SU-DHL-6 (cell line): ENCODE measurements around the gene SYT9.

ENCODE experiments used
- H2AFZ ChIP-seq: fragments of 200-600 bp; sonication (generic); 2 replicates; pipeline ENCODE4 v1.6.1; 2014; ENCODE audit warnings: low read depth, mild to moderate bottlenecking, moderate library complexity, mixed read lengths, antibody characterized with exemption, low read length; ENCODE audit not compliant: severe bottlenecking
- H3F3A ChIP-seq: fragments of 200-600 bp; shearing (Covaris generic); 2 replicates; pipeline ENCODE4 v1.6.0; 2016; ENCODE audit warnings: antibody characterized with exemption, mild to moderate bottlenecking; ENCODE audit not compliant: insufficient read depth
- H3K27ac ChIP-seq: fragments of 200-600 bp; sonication (generic); 2 replicates; pipeline ENCODE4 v1.5.1; 2016; ENCODE audit warnings: low read depth, mild to moderate bottlenecking, low read length, moderate library complexity, mixed read lengths
- H3K27me3 ChIP-seq: fragments of 200-600 bp; sonication (generic), shearing (Covaris generic); 2 replicates; pipeline ENCODE4 v1.6.0; 2014; ENCODE audit warnings: mild to moderate bottlenecking, low read length
- H3K36me3 ChIP-seq: fragments of 200-600 bp; sonication (generic); 2 replicates; pipeline ENCODE4 v1.6.1; 2014; ENCODE audit warnings: mild to moderate bottlenecking, low read length, mixed read lengths
- H3K4me2 ChIP-seq: fragments of 300-600, 200-600 bp; shearing (Covaris generic), sonication (generic); 2 replicates; pipeline ENCODE4 v1.6.0; 2014; ENCODE audit warnings: low read length, low read depth, mild to moderate bottlenecking; ENCODE audit not compliant: poor library complexity, severe bottlenecking
- H3K4me3 ChIP-seq: fragments of 200-600 bp; sonication (generic); 2 replicates; pipeline ENCODE4 v1.5.1; 2014; ENCODE audit warnings: antibody characterized with exemption, low read length, mild to moderate bottlenecking, mixed read lengths; ENCODE audit not compliant: insufficient read depth, poor library complexity, severe bottlenecking
- H3K79me2 ChIP-seq: fragments of 200-600 bp; sonication (generic); 2 replicates; pipeline ENCODE4 v1.6.1; 2014; ENCODE audit warnings: mild to moderate bottlenecking, low read length, moderate library complexity; ENCODE audit not compliant: insufficient read depth
- H3K9ac ChIP-seq: fragments of 200-600 bp; sonication (generic); 2 replicates; pipeline ENCODE4 v1.7.0; 2014; ENCODE audit warnings: mild to moderate bottlenecking, low read length
- H3K9me2 ChIP-seq: fragments of 200-600 bp; sonication (generic); replicated peaks from 2 replicates; pipeline ENCODE4 v1.6.1; 2014; ENCODE audit warnings: low read length; ENCODE audit not compliant: insufficient read depth
- H3K9me3 ChIP-seq: fragments of 200-600 bp; sonication (generic); 2 replicates; pipeline ENCODE4 v1.6.1; 2014; ENCODE audit warnings: low read length, mixed read lengths; ENCODE audit not compliant: insufficient read depth
- H4K20me1 ChIP-seq: fragments of 200-600 bp; sonication (generic); 2 replicates; pipeline ENCODE4 v1.6.1; 2014; ENCODE audit warnings: low read depth, mild to moderate bottlenecking, antibody characterized with exemption, low read length, moderate library complexity, mixed read lengths
- EZH2phosphoT487 ChIP-seq: fragments of 200-600 bp; sonication (generic), shearing (Covaris generic); conservative IDR thresholded peaks from 2 replicates; pipeline ENCODE4 v1.6.1; 2018; ENCODE audit warnings: mild to moderate bottlenecking, antibody characterized with exemption, low read length, moderate library complexity, mixed read lengths
- TF ChIP-seq, protein P1 (sequence below): fragments of 200-600 bp; sonication (generic); IDR thresholded peaks from one replicate; pipeline ENCODE4 v1.5.1; 2017; ENCODE audit warnings: antibody characterized with exemption, mild to moderate bottlenecking, low read length, moderate library complexity; ENCODE audit not compliant: insufficient read depth, poor library complexity, severe bottlenecking

SYT9 gene

DNA sequence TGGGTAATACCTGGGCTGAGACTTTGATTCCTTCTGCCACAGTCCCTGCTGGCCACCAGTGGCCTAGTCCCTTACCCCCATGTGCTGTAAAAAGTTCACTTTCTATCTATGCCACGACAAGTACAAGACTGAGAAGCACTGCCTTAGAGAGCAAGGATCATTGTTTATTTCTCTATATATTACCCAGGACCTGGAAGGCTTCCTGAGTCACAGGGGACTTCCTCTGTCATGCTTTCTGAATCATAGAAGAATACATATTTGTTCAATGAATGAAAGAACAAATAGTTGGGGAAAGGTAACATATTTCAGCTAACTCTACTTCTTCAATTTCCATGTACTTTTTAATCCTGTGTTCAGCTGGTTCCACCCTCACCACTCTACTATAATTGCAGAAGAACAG lies 5.5 kb upstream of the SYT9 start:
- H3F3A ChIP-seq = no peaks in the 10 kb centered on the region
- TF ChIP-seq, protein P1, sequence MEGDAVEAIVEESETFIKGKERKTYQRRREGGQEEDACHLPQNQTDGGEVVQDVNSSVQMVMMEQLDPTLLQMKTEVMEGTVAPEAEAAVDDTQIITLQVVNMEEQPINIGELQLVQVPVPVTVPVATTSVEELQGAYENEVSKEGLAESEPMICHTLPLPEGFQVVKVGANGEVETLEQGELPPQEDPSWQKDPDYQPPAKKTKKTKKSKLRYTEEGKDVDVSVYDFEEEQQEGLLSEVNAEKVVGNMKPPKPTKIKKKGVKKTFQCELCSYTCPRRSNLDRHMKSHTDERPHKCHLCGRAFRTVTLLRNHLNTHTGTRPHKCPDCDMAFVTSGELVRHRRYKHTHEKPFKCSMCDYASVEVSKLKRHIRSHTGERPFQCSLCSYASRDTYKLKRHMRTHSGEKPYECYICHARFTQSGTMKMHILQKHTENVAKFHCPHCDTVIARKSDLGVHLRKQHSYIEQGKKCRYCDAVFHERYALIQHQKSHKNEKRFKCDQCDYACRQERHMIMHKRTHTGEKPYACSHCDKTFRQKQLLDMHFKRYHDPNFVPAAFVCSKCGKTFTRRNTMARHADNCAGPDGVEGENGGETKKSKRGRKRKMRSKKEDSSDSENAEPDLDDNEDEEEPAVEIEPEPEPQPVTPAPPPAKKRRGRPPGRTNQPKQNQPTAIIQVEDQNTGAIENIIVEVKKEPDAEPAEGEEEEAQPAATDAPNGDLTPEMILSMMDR = no peak
- TF ChIP-seq EZH2phosphoT487 = no peak
- no peaks in the 10 kb centered on the region for H4K20me1 ChIP-seq
- no peaks in the 10 kb centered on the region for H3K9me2 ChIP-seq
- H3K27ac ChIP-seq = no peak overlapping the region
- H3K4me2 ChIP-seq = no peak overlapping the region
- no peaks in the 10 kb centered on the region for H3K79me2 ChIP-seq
- H3K36me3 ChIP-seq = no peaks in the 10 kb centered on the region
- H2AFZ ChIP-seq = no peak overlapping the region
- no peak overlapping the region for H3K9ac ChIP-seq
- no peaks in the 10 kb centered on the region for H3K9me3 ChIP-seq
- no peak overlapping the region for H3K4me3 ChIP-seq
- no peaks in the 10 kb centered on the region for H3K27me3 ChIP-seq

- Histone ChIP-seq H3K9me3 (no peaks in the 10 kb centered on the region), H3K4me3 (no peak overlapping the region), H3K27me3 (no peaks in the 10 kb centered on the region), H3K9ac (no peak overlapping the region), H2AFZ (no peak overlapping the region), H3F3A (no peaks in the 10 kb centered on the region), H3K79me2 (no peaks in the 10 kb centered on the region), H3K4me2 (no peak overlapping the region), H4K20me1 (no peaks in the 10 kb centered on the region), H3K9me2 (no peaks in the 10 kb centered on the region), H3K27ac (no peak overlapping the region), H3K36me3 (no peaks in the 10 kb centered on the region)
- no peak for TF ChIP-seq EZH2phosphoT487
- TF ChIP-seq, protein P1 = no peak
Measured at GRCh38 chr11:7250166-7250565, 1.5 kb upstream of the SYT9 start.

DNA sequence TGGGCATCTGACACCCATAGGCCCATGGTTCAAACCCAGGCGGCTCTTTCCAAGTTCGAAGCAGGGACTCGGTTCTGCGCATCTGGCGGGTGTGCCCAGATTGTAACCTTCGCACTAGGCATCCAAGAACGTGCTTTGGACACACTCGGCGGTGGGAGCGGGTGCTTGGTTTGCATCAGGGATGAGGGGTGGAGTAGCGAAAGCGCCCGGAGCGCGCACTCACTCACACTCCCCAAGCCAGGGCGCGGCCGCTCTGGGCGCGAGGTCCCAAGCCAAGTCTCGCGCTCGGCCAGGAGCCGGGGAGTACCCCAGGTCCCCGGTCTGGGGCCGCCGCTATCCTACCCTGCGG lies 243 bp upstream of the SYT9 start:
- Histone ChIP-seq H3K4me3 (no peak overlapping the region), H3K9me2 (no peaks in the 10 kb centered on the region), H3K9ac (no peak overlapping the region), H2AFZ (no peak overlapping the region), H3K4me2 (no peak overlapping the region), H4K20me1 (no peaks in the 10 kb centered on the region), H3F3A (no peaks in the 10 kb centered on the region), H3K27ac (no peak overlapping the region), H3K27me3 (no peaks in the 10 kb centered on the region), H3K36me3 (no peaks in the 10 kb centered on the region), H3K9me3 (no peaks in the 10 kb centered on the region), H3K79me2 (no peaks in the 10 kb centered on the region)
- TF ChIP-seq EZH2phosphoT487 = no peak
- TF ChIP-seq, protein P1 = no peak
